Neural progenitor cell (in vitro differentiated cells): Measurements from ENCODE around the gene HNRNPM.

Source experiments
- EZH2 ChIP-seq: fragments of 200-600 bp; sonication (generic); IDR thresholded peaks from 2 replicates; pipeline ENCODE4 v1.6.1; 2017; ENCODE audit warnings: antibody characterized with exemption, mild to moderate bottlenecking, moderate library complexity
- EZH2phosphoT487 ChIP-seq: fragments of 200-600 bp; sonication (generic); IDR thresholded peaks from 2 replicates; pipeline ENCODE4 v1.6.1; 2017; ENCODE audit warnings: antibody characterized with exemption
- TF ChIP-seq, protein P1 (sequence below): fragments of 200-600 bp; sonication (generic); IDR thresholded peaks from 2 replicates; pipeline ENCODE4 v1.5.1; 2017; ENCODE audit warnings: antibody characterized with exemption, mild to moderate bottlenecking

DNA sequence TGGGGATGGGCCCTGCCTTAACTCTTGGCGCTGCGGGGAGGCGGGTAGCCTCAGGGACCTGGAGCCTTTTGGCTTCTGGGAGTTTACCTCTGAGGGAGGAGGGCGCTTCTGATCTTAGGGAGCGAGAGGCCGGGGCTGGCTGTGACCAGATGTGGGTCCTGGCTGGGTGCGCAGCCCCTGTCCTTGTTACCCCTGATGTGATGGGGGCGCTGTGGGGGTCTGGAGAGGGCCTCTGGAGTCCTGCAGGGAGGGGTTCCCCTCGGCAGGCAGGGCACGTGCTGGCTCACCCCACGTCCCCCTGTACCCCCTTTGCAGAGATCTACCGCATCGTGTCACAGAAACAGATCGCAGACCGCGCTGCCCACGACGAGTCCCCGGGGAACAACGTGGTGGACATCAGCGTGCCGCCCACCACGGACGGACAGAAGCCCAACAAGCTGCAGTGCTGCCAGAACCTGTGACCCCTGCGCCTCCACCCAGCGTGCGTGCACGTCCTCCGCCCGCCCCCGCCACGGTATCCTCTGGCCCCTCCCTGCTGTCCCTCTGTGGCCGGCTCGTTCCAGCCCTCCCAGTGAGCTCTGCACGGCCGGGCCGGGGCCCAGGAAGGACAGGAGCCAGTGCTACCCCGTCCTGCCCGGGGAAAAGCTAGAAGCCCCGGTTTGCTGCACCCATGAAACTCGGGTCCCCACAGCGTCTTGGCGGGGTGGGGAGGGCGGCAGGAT is 41.5 kb upstream of the HNRNPM start:
- TF ChIP-seq, protein P1, sequence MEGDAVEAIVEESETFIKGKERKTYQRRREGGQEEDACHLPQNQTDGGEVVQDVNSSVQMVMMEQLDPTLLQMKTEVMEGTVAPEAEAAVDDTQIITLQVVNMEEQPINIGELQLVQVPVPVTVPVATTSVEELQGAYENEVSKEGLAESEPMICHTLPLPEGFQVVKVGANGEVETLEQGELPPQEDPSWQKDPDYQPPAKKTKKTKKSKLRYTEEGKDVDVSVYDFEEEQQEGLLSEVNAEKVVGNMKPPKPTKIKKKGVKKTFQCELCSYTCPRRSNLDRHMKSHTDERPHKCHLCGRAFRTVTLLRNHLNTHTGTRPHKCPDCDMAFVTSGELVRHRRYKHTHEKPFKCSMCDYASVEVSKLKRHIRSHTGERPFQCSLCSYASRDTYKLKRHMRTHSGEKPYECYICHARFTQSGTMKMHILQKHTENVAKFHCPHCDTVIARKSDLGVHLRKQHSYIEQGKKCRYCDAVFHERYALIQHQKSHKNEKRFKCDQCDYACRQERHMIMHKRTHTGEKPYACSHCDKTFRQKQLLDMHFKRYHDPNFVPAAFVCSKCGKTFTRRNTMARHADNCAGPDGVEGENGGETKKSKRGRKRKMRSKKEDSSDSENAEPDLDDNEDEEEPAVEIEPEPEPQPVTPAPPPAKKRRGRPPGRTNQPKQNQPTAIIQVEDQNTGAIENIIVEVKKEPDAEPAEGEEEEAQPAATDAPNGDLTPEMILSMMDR, result no peak
- TF ChIP-seq EZH2 (no peak), EZH2phosphoT487 (no peak)
